Stimulated activated memory B cell treated with anti-CD40 and anti-IgM and Interleukin-4, amounts not matched to agents 10 μg/mL and 1 μg/mL and 100 μg/mL, for 72 hours (primary cell): Measurements from ENCODE around the gene HIC2.
"Not testable (repeated sequence)": the region's sequence is repeated elsewhere in the genome, so short reads cannot be mapped to it uniquely, and the experiment has no call there.

ENCODE experiments used
- ATAC-seq: fragments of 150-1000 bp; cut with Tn5 transposase; 2 replicates; pipeline ENCODE4 v1.10.0; 2021
- H3K27ac Mint-ChIP-seq: one replicate; pipeline ENCODE4 v1.8.0; 2022; ENCODE audit warnings: mild to moderate bottlenecking, mixed read lengths
- H3K27me3 Mint-ChIP-seq: one replicate; pipeline ENCODE4 v1.8.0; 2022; ENCODE audit warnings: mixed read lengths
- H3K36me3 Mint-ChIP-seq: one replicate; pipeline ENCODE4 v1.8.0; 2022; ENCODE audit warnings: mixed read lengths
- H3K4me1 Mint-ChIP-seq: one replicate; pipeline ENCODE4 v1.8.0; 2022; ENCODE audit warnings: mixed read lengths
- H3K4me3 Mint-ChIP-seq: one replicate; pipeline ENCODE4 v1.8.0; 2022; ENCODE audit warnings: mild to moderate bottlenecking, moderate library complexity, mixed read lengths
- H3K9me3 Mint-ChIP-seq: one replicate; pipeline ENCODE4 v1.8.0; 2022; ENCODE audit warnings: mixed read lengths

HIC2 gene

GRCh38 chr22:21418974-21419638 lies 1.9 kb downstream of the HIC2 start:
- H3K9me3 Mint-ChIP-seq, H3K27ac Mint-ChIP-seq, H3K36me3 Mint-ChIP-seq, H3K4me1 Mint-ChIP-seq, H3K27me3 Mint-ChIP-seq, H3K4me3 Mint-ChIP-seq, ATAC-seq: not testable (repeated sequence)

- H3K4me1 Mint-ChIP-seq, H3K9me3 Mint-ChIP-seq, H3K27ac Mint-ChIP-seq, H3K36me3 Mint-ChIP-seq, H3K27me3 Mint-ChIP-seq, H3K4me3 Mint-ChIP-seq: not testable (repeated sequence)
- ATAC-seq: peak; percentile 55
Measured at GRCh38 chr22:21420180-21420763, 3.1 kb downstream of the HIC2 start.

GRCh38 chr22:21424084-21424709 lies 7.0 kb downstream of the HIC2 start:
- H3K27me3 Mint-ChIP-seq, H3K36me3 Mint-ChIP-seq, H3K27ac Mint-ChIP-seq, H3K4me3 Mint-ChIP-seq, H3K4me1 Mint-ChIP-seq, H3K9me3 Mint-ChIP-seq, ATAC-seq: not testable (repeated sequence)

- peak; percentile 48 for ATAC-seq
Measured at GRCh38 chr22:21434378-21435233, 17.4 kb downstream of the HIC2 start.

GRCh38 chr22:21435998-21436810 lies 19.0 kb downstream of the HIC2 start:
- not testable (repeated sequence) for H3K4me1 Mint-ChIP-seq, H3K27ac Mint-ChIP-seq, H3K9me3 Mint-ChIP-seq, H3K4me3 Mint-ChIP-seq, ATAC-seq, H3K27me3 Mint-ChIP-seq, H3K36me3 Mint-ChIP-seq

More at GRCh38 chr22:21434378-21435233, 17.4 kb downstream of the HIC2 start:
- H3K27ac Mint-ChIP-seq, H3K27me3 Mint-ChIP-seq, H3K4me1 Mint-ChIP-seq, H3K36me3 Mint-ChIP-seq, H3K9me3 Mint-ChIP-seq, H3K4me3 Mint-ChIP-seq: not testable (repeated sequence)

GRCh38 chr22:21438013-21438412 lies 20.8 kb downstream of the HIC2 start:
- H3K4me3 Mint-ChIP-seq, H3K27me3 Mint-ChIP-seq, H3K27ac Mint-ChIP-seq, ATAC-seq, H3K36me3 Mint-ChIP-seq, H3K4me1 Mint-ChIP-seq, H3K9me3 Mint-ChIP-seq: not testable (repeated sequence)

GRCh38 chr22:21440018-21440636 lies 23.0 kb downstream of the HIC2 start:
- not testable (repeated sequence) for ATAC-seq, H3K27me3 Mint-ChIP-seq, H3K4me1 Mint-ChIP-seq, H3K36me3 Mint-ChIP-seq, H3K27ac Mint-ChIP-seq, H3K4me3 Mint-ChIP-seq, H3K9me3 Mint-ChIP-seq

GRCh38 chr22:21440676-21441075 lies 23.5 kb downstream of the HIC2 start:
- H3K27me3 Mint-ChIP-seq, ATAC-seq, H3K4me1 Mint-ChIP-seq, H3K36me3 Mint-ChIP-seq, H3K27ac Mint-ChIP-seq, H3K9me3 Mint-ChIP-seq, H3K4me3 Mint-ChIP-seq: not testable (repeated sequence)

- H3K4me1 Mint-ChIP-seq, H3K36me3 Mint-ChIP-seq, H3K9me3 Mint-ChIP-seq, ATAC-seq, H3K27me3 Mint-ChIP-seq, H3K4me3 Mint-ChIP-seq, H3K27ac Mint-ChIP-seq: not testable (repeated sequence)
Measured at GRCh38 chr22:21441170-21441569, 24.0 kb downstream of the HIC2 start.

- not testable (repeated sequence) for H3K4me1 Mint-ChIP-seq, H3K9me3 Mint-ChIP-seq, H3K27me3 Mint-ChIP-seq, H3K4me3 Mint-ChIP-seq, ATAC-seq, H3K27ac Mint-ChIP-seq
- peaks cover 10% of the 10 kb centered on the region for H3K36me3 Mint-ChIP-seq
Measured at GRCh38 chr22:21442123-21442522, 25.0 kb downstream of the HIC2 start.

GRCh38 chr22:21442646-21443045 lies 25.5 kb downstream of the HIC2 start:
- H3K27me3 Mint-ChIP-seq, ATAC-seq, H3K4me1 Mint-ChIP-seq, H3K4me3 Mint-ChIP-seq, H3K9me3 Mint-ChIP-seq, H3K27ac Mint-ChIP-seq: not testable (repeated sequence)
- peaks cover 14% of the 10 kb centered on the region for H3K36me3 Mint-ChIP-seq

- Mint-ChIP-seq H3K27ac (no peak overlapping the region), H3K27me3 (no peaks in the 10 kb centered on the region), H3K9me3 (no peaks in the 10 kb centered on the region), H3K4me1 (no peaks in the 10 kb centered on the region), H3K36me3 (peaks cover 17% of the 10 kb centered on the region), H3K4me3 (no peak overlapping the region)
- no peak for ATAC-seq
Measured at GRCh38 chr22:21443057-21443734, 26.0 kb downstream of the HIC2 start.

GRCh38 chr22:21443735-21444421 lies 26.7 kb downstream of the HIC2 start:
- no peak for ATAC-seq
- Mint-ChIP-seq H3K9me3 (no peaks in the 10 kb centered on the region), H3K4me3 (no peak overlapping the region), H3K27ac (no peak overlapping the region), H3K36me3 (peaks cover 17% of the 10 kb centered on the region), H3K4me1 (no peaks in the 10 kb centered on the region), H3K27me3 (no peaks in the 10 kb centered on the region)
